HepG2 (cell line): ENCODE measurements around the gene ZNF17. TPM values are rescaled to one million over a fixed set of nuclear protein-coding genes. Genes with fewer than 3 reads are reported as not detected.

ENCODE experiments used
- ARID2 ChIP-seq: sonication (generic); formaldehyde crosslinking; IDR thresholded peaks from 2 replicates; pipeline ENCODE4 v1.8.1; 2022; ENCODE audit warnings: mild to moderate bottlenecking, missing genetic modification reagents, borderline replicate concordance
- CEBPG ChIP-seq: IDR thresholded peaks from 2 replicates; pipeline ENCODE4 v1.6.1; 2016
- E2F2 ChIP-seq: sonication (generic); formaldehyde crosslinking; IDR thresholded peaks from 2 replicates; pipeline ENCODE4 v1.4.0; 2020; ENCODE audit warnings: missing genetic modification reagents, borderline replicate concordance
- HOXA7 ChIP-seq: sonication (generic); formaldehyde crosslinking; IDR thresholded peaks from 2 replicates; pipeline ENCODE4 v1.8.1; 2022; ENCODE audit warnings: mild to moderate bottlenecking, missing genetic modification reagents, moderate library complexity
- MLX ChIP-seq: IDR thresholded peaks from 2 replicates; pipeline ENCODE4 v1.6.1; 2016
- PAF1 ChIP-seq: IDR thresholded peaks from 2 replicates; pipeline ENCODE4 v1.6.1; 2016; ENCODE audit warnings: missing genetic modification reagents, missing compliant biosample characterization
- RORA ChIP-seq: sonication (generic); formaldehyde crosslinking; IDR thresholded peaks from 2 replicates; pipeline ENCODE4 v1.5.0; 2020; ENCODE audit warnings: mild to moderate bottlenecking, missing genetic modification reagents, moderate library complexity
- RXRA ChIP-seq: sonication (generic); formaldehyde crosslinking; IDR thresholded peaks from 2 replicates; pipeline ENCODE4 v1.5.1; 2020; ENCODE audit warnings: missing genetic modification reagents
- TAF1 ChIP-seq: sonication (generic); formaldehyde crosslinking; IDR thresholded peaks from 2 replicates; pipeline ENCODE4 v1.4.0; 2020; ENCODE audit warnings: missing genetic modification reagents
- TEAD2 ChIP-seq: sonication (generic); formaldehyde crosslinking; IDR thresholded peaks from 2 replicates; pipeline ENCODE4 v1.9.0; 2021; ENCODE audit warnings: missing genetic modification reagents
- THAP7 ChIP-seq: sonication (generic); formaldehyde crosslinking; IDR thresholded peaks from 2 replicates; pipeline ENCODE4 v1.8.1; 2023; ENCODE audit warnings: mild to moderate bottlenecking, missing genetic modification reagents
- TRIM24 ChIP-seq: sonication (generic); formaldehyde crosslinking; IDR thresholded peaks from 2 replicates; pipeline ENCODE4 v1.8.0; 2022; ENCODE audit warnings: mild to moderate bottlenecking, missing genetic modification reagents
- ZBTB3 ChIP-seq: sonication (generic); formaldehyde crosslinking; IDR thresholded peaks from 2 replicates; pipeline ENCODE4 v1.4.0; 2020; ENCODE audit warnings: low read depth, mild to moderate bottlenecking, moderate library complexity, missing genetic modification reagents, borderline replicate concordance
- ZKSCAN5 ChIP-seq: sonication (generic); formaldehyde crosslinking; IDR thresholded peaks from 2 replicates; pipeline ENCODE4 v1.5.1; 2020; ENCODE audit warnings: mild to moderate bottlenecking, missing genetic modification reagents
- ZNF12 ChIP-seq: sonication (generic); formaldehyde crosslinking; IDR thresholded peaks from 2 replicates; pipeline ENCODE4 v1.5.0; 2020; ENCODE audit warnings: missing genetic modification reagents
- ZNF230 ChIP-seq: sonication (generic); formaldehyde crosslinking; IDR thresholded peaks from 2 replicates; pipeline ENCODE4 v1.4.0; 2020; ENCODE audit warnings: mild to moderate bottlenecking, missing genetic modification reagents
- ZNF276 ChIP-seq: sonication (generic); formaldehyde crosslinking; IDR thresholded peaks from 2 replicates; pipeline ENCODE4 v1.4.0; 2020; ENCODE audit warnings: mild to moderate bottlenecking, low read depth, missing genetic modification reagents
- ZNF841 ChIP-seq: sonication (generic); formaldehyde crosslinking; IDR thresholded peaks from 2 replicates; pipeline ENCODE4 v1.8.1; 2023; ENCODE audit warnings: missing genetic modification reagents, borderline replicate concordance
- ZSCAN12 ChIP-seq: sonication (generic); formaldehyde crosslinking; IDR thresholded peaks from 2 replicates; pipeline ENCODE4 v1.9.0; 2021; ENCODE audit warnings: mild to moderate bottlenecking, missing genetic modification reagents
- polyA plus RNA-seq, 8 experiments: library from polyadenylated mRNA; depleted of rRNA in 3 of 8; stranded (reverse) in 7 of 8; unstranded in 1 of 8; fragments of >200 nt; fragmentation: Illumina TruSeq in 4 of 8; extraction: Trizol in 4 of 8; gene quantifications; 2 replicates each; pipeline versions ENCODE4 v1.2.1 to v1.2.3, GENCODE V29; 2011 to 2016; ENCODE audit warnings: low read depth in 4 of 8, missing spikeins in 1 of 8, mixed read lengths in 1 of 8; ENCODE audit not compliant: insufficient read depth in 1 of 8
- total RNA-seq, 5 experiments: library from RNA; depleted of rRNA; stranded (reverse); fragments of >200 nt; fragmentation: Illumina TruSeq; extraction: Trizol; gene quantifications; 2 replicates each; pipeline ENCODE4 v1.2.3, GENCODE V29; 2016; ENCODE audit warnings: low read depth in 1 of 5
- TF ChIP-seq, protein P1 (sequence below): sonication (generic); formaldehyde crosslinking; IDR thresholded peaks from 2 replicates; pipeline ENCODE4 v1.4.0; 2020; ENCODE audit warnings: mild to moderate bottlenecking, missing genetic modification reagents
- TF ChIP-seq, protein P2 (sequence below): sonication (generic); formaldehyde crosslinking; conservative IDR thresholded peaks from 2 replicates; pipeline ENCODE4 v1.4.0; 2020; ENCODE audit warnings: missing genetic modification reagents

ZNF17 gene
- total and polyA plus RNA-seq, 2 of the 13 experiments (the other 11 are each of a cell fraction or from before 2014, with no cell fraction given) = 3.7 to 10.1 TPM

DNA sequence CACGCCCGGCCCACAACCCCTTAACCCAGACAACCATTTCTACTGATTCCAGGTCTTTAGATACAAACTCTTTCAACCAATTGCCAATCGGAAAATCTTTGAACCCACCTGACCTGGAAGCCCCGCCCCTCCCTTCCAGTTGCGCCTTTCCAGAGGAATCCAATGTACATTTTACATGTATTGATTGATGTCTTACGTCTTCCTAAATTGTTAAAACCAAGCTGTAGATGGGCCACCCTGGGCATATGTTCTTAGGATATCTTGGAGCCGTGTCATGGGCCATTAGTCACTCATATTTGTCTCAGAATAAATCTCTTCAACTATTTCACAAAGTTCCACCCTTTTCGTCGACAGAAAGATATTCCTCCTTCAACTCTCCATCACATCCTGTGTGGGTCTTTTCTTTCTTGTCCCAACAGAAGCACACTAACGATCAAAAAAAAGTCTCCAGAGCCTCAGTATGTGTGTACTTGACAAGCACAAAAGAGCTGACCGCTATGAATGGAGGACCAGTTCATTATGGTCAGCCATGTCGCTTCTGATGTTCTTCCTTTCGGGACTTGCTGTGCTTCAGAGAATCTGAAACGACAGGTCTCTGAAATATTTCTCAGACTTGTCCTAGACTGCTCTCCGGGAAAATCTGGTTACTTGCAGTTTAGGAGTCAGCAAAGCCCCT, 23.6 kb downstream of the ZNF17 start (continued):
- TF ChIP-seq, protein P1, sequence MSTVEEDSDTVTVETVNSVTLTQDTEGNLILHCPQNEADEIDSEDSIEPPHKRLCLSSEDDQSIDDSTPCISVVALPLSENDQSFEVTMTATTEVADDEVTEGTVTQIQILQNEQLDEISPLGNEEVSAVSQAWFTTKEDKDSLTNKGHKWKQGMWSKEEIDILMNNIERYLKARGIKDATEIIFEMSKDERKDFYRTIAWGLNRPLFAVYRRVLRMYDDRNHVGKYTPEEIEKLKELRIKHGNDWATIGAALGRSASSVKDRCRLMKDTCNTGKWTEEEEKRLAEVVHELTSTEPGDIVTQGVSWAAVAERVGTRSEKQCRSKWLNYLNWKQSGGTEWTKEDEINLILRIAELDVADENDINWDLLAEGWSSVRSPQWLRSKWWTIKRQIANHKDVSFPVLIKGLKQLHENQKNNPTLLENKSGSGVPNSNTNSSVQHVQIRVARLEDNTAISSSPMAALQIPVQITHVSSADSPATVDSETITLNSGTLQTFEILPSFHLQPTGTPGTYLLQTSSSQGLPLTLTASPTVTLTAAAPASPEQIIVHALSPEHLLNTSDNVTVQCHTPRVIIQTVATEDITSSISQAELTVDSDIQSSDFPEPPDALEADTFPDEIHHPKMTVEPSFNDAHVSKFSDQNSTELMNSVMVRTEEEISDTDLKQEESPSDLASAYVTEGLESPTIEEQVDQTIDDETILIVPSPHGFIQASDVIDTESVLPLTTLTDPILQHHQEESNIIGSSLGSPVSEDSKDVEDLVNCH (CRISPR knock-in tag) = no peak
- no peak for TF ChIP-seq RXRA
- TF ChIP-seq ZNF276 = 0 out of 2 replicates have a peak, but pooled peaks have one; percentile 47
- TF ChIP-seq TRIM24 (CRISPR knock-in tag) = no peak
- no peak for TF ChIP-seq CEBPG
- no peak for TF ChIP-seq THAP7
- no peak for TF ChIP-seq PAF1
- TF ChIP-seq HOXA7 (CRISPR knock-in tag) = no peak
- 0 out of 2 replicates have a peak, but pooled peaks have one; percentile 36 for TF ChIP-seq ARID2 (CRISPR knock-in tag)
- TF ChIP-seq ZKSCAN5 (CRISPR knock-in tag) = no peak
- no peak for TF ChIP-seq TEAD2 (CRISPR knock-in tag)
- no peak for TF ChIP-seq E2F2 (CRISPR knock-in tag)
- no peak for TF ChIP-seq RORA (CRISPR knock-in tag)
- TF ChIP-seq ZSCAN12 (CRISPR knock-in tag) = no peak
- TF ChIP-seq, protein P2, sequence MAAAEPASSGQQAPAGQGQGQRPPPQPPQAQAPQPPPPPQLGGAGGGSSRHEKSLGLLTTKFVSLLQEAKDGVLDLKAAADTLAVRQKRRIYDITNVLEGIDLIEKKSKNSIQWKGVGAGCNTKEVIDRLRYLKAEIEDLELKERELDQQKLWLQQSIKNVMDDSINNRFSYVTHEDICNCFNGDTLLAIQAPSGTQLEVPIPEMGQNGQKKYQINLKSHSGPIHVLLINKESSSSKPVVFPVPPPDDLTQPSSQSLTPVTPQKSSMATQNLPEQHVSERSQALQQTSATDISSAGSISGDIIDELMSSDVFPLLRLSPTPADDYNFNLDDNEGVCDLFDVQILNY (CRISPR knock-in tag) = no peak
- peak; percentile 77; the same call in 1 of the 2 replicates for TF ChIP-seq ZNF230 (CRISPR knock-in tag)
- TF ChIP-seq ZBTB3 (CRISPR knock-in tag) = 0 out of 2 replicates have a peak, but pooled peaks have one; percentile 23
- no peak for TF ChIP-seq TAF1 (CRISPR knock-in tag)
- no peak for TF ChIP-seq MLX (CRISPR knock-in tag)
- TF ChIP-seq ZNF12 = no peak
- TF ChIP-seq ZNF841 = no peak
